Cardiac muscle cell (in vitro differentiated cells and primary cell): ENCODE results near the gene TBXT. TPM values are rescaled to one million over a fixed set of nuclear protein-coding genes. Genes with fewer than 3 reads are reported as not detected.

Experiments
- DNase-seq, 2 donors: peaks; one replicate each; pipeline versions ENCODE4 v3.0.0 to v3.0.0-alpha.2; 2010 to 2017; ENCODE audit warnings: low read depth in 1 of 2, low spot score in 1 of 2
- H3K27ac ChIP-seq: fragments of 200-600 bp; sonication (generic); 2 replicates; pipeline ENCODE4 v1.5.1; 2016
- H3K27me3 ChIP-seq: fragments of 200-600 bp; sonication (generic); 2 replicates; pipeline ENCODE4 v1.6.0; 2016; ENCODE audit warnings: control low read depth
- H3K36me3 ChIP-seq: fragments of 200-600 bp; sonication (generic); 2 replicates; pipeline ENCODE4 v1.5.1; 2016; ENCODE audit warnings: control low read depth
- H3K4me1 ChIP-seq: fragments of 200-600 bp; sonication (generic); 2 replicates; pipeline ENCODE4 v1.8.1; 2017; ENCODE audit warnings: low read depth, mild to moderate bottlenecking, mixed run types
- H3K4me3 ChIP-seq: fragments of 200-600 bp; sonication (generic); 2 replicates; pipeline ENCODE4 v1.5.1; 2016; ENCODE audit warnings: mild to moderate bottlenecking
- H3K9me3 ChIP-seq: fragments of 200-600 bp; sonication (generic); 2 replicates; pipeline ENCODE4 v1.5.1; 2017; ENCODE audit warnings: low read depth, mild to moderate bottlenecking, control low read depth
- polyA plus RNA-seq: library from polyadenylated mRNA; unstranded; fragments of >200 nt; fragmentation: Nextera tagmentation; extraction: Ambion mirVana; gene quantifications from 2 replicates; pipeline ENCODE4 v1.2.1, GENCODE V29; 2016
- total RNA-seq: library from RNA; depleted of rRNA; stranded (reverse); fragments of >200 nt; gene quantifications from 2 replicates; pipeline ENCODE4 v1.2.3, GENCODE V29; 2016
- TF ChIP-seq, protein P1 (sequence below): IDR thresholded peaks from 2 replicates; pipeline ENCODE4 v1.5.1; 2012; ENCODE audit warnings: low read depth, mild to moderate bottlenecking, low read length

Gene TBXT
- total and polyA plus RNA-seq, 2 experiments from 2014 or later: not detected

DNA sequence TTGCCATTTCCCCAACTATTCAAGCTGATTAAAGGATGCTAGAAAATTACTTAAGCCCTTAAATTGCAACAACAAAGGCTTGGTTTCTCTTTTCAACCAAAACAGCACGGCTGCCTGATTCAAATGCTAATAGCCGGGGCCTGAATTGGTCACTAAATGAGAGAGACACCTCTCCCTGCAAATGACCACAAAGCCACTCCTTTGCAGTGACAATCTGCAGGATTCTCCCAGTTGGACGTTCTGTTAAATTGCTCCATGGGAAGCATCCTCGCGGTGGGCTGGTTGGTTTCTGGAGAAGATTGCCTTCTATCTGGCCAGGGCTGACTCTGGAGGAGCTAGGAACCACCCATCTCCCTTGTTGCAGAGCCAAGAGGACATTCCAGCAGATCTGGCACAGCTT, 29.7 kb upstream of the TBXT start:
- Histone ChIP-seq H3K4me1 (no peaks in the 10 kb centered on the region), H3K36me3 (no peaks in the 10 kb centered on the region), H3K9me3 (no peaks in the 10 kb centered on the region), H3K27me3 (peaks cover 33% of the 10 kb centered on the region), H3K4me3 (no peak overlapping the region), H3K27ac (no peak overlapping the region)
- TF ChIP-seq, protein P1, sequence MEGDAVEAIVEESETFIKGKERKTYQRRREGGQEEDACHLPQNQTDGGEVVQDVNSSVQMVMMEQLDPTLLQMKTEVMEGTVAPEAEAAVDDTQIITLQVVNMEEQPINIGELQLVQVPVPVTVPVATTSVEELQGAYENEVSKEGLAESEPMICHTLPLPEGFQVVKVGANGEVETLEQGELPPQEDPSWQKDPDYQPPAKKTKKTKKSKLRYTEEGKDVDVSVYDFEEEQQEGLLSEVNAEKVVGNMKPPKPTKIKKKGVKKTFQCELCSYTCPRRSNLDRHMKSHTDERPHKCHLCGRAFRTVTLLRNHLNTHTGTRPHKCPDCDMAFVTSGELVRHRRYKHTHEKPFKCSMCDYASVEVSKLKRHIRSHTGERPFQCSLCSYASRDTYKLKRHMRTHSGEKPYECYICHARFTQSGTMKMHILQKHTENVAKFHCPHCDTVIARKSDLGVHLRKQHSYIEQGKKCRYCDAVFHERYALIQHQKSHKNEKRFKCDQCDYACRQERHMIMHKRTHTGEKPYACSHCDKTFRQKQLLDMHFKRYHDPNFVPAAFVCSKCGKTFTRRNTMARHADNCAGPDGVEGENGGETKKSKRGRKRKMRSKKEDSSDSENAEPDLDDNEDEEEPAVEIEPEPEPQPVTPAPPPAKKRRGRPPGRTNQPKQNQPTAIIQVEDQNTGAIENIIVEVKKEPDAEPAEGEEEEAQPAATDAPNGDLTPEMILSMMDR: no peak
- peak in 1 of 2 donors; percentile 12 for DNase-seq

DNA sequence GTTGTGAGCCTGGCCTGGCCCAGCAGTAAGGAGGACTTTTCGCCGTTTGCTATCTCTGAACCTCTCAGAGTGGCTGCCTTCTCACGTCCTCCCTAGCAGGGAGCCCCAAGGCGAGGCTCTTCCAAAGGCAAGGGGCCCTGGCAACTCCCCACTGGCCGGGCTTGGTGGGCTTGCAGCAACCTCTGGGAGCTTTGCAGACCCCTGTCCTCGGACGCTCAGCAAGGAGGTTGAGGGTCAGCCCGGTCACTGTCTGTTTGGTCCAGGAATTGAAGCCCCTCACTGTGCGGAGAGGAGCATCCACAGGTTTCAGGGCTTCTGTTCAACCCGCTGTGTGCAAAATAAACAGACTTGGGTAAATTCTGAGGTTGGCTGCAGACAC, 28.2 kb upstream of the TBXT start:
- H3K4me3 ChIP-seq: no peak overlapping the region
- peaks cover 27% of the 10 kb centered on the region for H3K27me3 ChIP-seq
- H3K36me3 ChIP-seq: no peaks in the 10 kb centered on the region

DNA sequence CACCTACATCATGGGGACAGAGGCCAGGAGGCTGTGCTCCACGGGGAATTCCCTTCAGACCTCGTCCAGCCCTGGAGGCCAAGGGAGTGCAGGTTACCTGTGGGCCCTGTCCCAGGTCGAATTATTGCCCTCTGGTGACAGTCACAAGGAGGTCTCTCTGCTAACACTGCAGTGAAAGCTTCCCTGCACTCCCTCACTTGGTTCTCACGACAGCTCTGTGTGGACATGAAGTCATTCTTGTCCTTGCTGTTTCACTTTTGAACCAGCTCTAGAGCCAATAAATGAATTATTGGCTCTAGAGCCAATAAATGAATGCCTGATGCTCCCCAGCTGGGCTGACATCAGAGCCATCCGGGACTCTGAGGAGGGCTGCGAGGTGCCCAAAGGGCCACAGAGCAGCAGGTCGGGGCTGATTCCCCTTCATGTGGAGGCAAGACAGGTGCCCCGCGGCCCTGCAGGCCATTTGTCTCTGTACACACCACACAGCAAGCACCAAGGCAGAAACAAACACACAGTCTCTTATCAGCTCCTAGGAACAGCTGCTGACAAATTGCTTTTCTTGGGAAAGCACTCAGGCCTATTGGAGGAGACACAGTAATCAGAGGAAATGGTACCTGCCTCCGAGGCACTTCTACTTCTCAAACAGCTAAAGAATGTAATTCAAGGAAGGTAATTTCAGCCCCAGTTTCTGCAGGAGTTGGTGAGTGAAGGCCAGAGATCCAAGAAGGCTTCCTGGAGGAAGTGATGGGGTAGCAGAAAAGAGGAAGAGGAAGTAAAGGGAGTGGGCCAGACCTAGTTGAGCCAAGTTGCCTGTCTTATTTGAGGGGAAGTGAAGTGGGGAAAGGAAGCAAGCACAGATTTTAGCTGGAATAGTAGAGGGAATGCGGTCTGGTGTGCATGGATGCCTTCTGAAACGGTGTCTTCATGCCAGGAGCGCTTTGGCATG, 27.5 kb upstream of the TBXT start:
- Histone ChIP-seq H3K4me3 (no peak overlapping the region), H3K9me3 (no peaks in the 10 kb centered on the region), H3K27me3 (peaks cover 26% of the 10 kb centered on the region), H3K4me1 (no peaks in the 10 kb centered on the region), H3K27ac (peak overlapping the region; percentile 20), H3K36me3 (no peaks in the 10 kb centered on the region)
- peak in 1 of 2 donors; percentile 31 for DNase-seq
- TF ChIP-seq, protein P1: no peak

More for the DNA sequence above, 28.2 kb upstream of the TBXT start:
- Histone ChIP-seq H3K9me3 (no peaks in the 10 kb centered on the region), H3K27ac (no peak overlapping the region), H3K4me1 (no peaks in the 10 kb centered on the region)
- DNase-seq: no peak
- TF ChIP-seq, protein P1: no peak

DNA sequence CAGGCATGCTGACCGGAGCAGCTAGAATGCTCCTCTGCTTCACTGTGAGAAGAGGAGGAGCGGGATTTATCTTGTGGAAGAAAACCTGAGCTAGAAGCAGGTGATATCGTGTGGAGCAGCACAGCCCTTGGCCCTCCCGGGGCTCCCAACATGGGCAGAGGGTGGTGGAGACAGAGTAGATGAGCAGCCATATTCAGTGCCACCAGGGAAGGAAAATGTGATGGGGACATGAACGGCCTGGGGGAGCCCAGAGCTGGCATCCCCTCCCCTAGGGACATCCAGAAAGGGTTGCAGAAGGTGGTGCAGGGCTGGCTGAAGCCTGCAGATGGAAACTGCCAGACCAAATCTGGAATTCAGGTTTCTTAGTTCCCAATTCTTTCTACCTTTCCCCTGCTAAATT, 24.9 kb upstream of the TBXT start:
- Histone ChIP-seq H3K9me3 (no peaks in the 10 kb centered on the region), H3K4me3 (no peak overlapping the region), H3K27ac (no peak overlapping the region), H3K36me3 (no peaks in the 10 kb centered on the region), H3K27me3 (peaks cover 14% of the 10 kb centered on the region), H3K4me1 (no peaks in the 10 kb centered on the region)
- no peak for DNase-seq
- TF ChIP-seq, protein P1: no peak

DNA sequence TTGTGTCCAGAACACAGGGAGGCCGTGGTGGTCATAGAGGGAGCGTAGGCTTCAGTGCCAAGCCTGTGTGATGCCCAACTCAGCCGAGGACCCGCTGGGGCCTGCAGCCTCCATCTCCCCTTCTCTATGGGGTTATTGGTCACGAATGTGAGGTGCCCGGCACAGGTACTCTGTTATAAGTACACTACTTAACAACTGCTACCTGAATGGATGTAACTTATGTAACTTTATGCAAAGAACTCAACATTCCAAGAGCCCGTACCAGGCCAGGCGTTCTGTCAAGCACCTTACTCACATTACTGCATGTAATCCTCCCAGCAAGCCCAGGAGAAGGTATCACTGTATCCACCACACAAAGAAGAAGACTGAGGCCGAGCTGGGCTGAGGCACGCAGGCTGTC, 24.5 kb upstream of the TBXT start:
- Histone ChIP-seq H3K27me3 (peaks cover 10% of the 10 kb centered on the region), H3K27ac (no peak overlapping the region), H3K4me3 (no peak overlapping the region), H3K9me3 (no peaks in the 10 kb centered on the region), H3K36me3 (no peaks in the 10 kb centered on the region), H3K4me1 (no peaks in the 10 kb centered on the region)
- no peak for DNase-seq
- TF ChIP-seq, protein P1: no peak
